SKM-1 (cell line): ENCODE measurements around the gene GARRE1.
"Not testable (repeated sequence)": the region's sequence is repeated elsewhere in the genome, so short reads cannot be mapped to it uniquely, and the experiment has no call there.

ENCODE experiments used
- DNase-seq: peaks from one replicate; lab custom pipeline; 2025; ENCODE audit not compliant: unreplicated experiment; lab: John Stamatoyannopoulos, UW

GARRE1 gene, protein sequence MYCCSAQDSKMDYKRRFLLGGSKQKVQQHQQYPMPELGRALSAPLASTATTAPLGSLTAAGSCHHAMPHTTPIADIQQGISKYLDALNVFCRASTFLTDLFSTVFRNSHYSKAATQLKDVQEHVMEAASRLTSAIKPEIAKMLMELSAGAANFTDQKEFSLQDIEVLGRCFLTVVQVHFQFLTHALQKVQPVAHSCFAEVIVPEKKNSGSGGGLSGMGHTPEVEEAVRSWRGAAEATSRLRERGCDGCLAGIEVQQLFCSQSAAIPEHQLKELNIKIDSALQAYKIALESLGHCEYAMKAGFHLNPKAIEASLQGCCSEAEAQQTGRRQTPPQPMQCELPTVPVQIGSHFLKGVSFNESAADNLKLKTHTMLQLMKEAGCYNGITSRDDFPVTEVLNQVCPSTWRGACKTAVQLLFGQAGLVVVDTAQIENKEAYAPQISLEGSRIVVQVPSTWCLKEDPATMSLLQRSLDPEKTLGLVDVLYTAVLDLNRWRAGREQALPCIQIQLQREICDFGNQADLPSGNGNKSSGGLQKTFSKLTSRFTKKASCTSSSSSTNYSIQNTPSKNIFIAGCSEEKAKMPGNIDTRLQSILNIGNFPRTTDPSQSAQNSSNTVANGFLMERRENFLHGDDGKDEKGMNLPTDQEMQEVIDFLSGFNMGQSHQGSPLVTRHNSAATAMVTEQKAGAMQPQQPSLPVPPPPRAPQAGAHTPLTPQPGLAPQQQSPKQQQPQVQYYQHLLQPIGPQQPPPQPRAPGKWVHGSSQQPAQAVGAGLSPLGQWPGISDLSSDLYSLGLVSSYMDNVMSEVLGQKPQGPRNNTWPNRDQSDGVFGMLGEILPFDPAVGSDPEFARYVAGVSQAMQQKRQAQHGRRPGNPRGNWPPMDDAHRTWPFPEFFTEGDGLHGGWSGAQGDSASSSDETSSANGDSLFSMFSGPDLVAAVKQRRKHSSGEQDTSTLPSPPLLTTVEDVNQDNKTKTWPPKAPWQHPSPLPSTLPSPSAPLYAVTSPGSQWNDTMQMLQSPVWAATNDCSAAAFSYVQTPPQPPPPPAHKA (N-terminal part only)

GRCh38 chr19:34254046-34254697 is at the start of gene GARRE1:
Gene GARRE1 (plus strand): TSS chr19:34254554. CDS start chr19:34300474, 45,920 bp downstream.
- no peak for DNase-seq

- DNase-seq, result not testable (repeated sequence)
Measured at GRCh38 chr19:34205324-34205723, 49.0 kb upstream of the GARRE1 start.

- DNase-seq, result no peak
Measured at GRCh38 chr19:34208291-34208884, 46.0 kb upstream of the GARRE1 start.

DNA sequence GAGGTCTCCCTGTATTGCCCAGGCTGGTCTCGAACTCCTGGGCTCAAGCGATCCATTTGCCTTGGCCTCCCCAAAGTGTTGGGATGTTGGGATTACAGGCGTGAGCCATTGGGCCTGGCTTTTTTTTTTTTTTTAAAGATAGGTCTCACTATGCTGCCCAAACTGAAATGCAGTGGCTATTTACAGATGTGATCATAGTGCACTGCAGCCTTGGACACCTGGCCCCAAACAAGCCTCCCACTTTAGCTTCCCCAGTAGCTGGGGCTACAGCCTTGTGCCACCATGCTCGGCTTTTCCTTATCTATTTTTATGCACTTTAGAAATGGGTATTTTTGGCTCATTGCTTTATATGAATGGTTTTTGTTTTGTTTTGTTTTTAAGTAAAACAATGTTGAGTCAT is 44.6 kb upstream of the GARRE1 start:
- no peak for DNase-seq

GRCh38 chr19:34213283-34213682 is 41.1 kb upstream of the GARRE1 start:
- no peak for DNase-seq

DNA sequence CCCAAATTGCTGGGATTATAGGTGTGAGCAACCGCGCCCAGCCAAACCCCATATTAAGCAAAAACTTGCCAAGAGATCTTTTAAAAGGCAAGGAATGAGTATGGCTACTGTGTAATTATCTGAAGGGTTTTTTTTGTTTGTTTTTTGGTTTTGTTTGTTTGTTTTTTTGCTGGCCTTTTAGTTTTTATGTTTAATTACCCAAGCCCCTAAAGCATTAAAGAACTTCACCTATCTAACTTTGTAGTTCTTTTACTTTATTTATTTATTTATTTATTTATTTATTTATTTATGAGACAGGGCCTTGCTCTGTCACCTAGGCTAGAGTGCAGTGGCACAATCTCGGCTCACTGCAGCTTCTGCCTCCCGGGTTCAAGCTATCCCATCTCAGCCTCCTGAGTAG is 40.3 kb upstream of the GARRE1 start:
- no peak for DNase-seq

- no peak for DNase-seq
Measured at GRCh38 chr19:34215006-34215665, 39.2 kb upstream of the GARRE1 start.

- no peak for DNase-seq
Measured at GRCh38 chr19:34215666-34216038, 38.7 kb upstream of the GARRE1 start.

DNA sequence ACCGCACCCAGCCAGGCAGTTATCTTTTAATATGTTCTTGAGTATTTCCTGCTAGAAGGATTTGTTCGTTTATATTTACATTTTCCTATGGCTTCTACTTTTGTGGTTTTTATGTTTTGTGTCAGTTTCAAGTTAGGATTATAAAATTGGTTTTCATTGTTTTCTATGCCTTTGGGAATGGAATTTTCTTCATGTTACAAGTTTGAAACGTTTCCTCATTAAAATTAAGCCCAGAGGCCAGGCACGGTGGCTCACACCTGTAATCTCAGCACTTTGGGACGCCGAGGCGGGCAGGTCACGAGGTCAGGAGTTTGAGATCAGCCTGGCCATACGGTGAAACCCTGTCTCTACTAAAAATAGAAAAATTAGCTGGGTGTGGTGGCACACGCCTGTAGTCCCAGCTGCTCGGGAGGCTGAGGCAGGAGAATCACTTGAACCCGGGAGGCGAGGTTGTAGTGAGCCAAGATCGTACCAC is 37.6 kb upstream of the GARRE1 start:
- not testable (repeated sequence) for DNase-seq

- no peak for DNase-seq
Measured at GRCh38 chr19:34217952-34218817, 36.2 kb upstream of the GARRE1 start.

DNA sequence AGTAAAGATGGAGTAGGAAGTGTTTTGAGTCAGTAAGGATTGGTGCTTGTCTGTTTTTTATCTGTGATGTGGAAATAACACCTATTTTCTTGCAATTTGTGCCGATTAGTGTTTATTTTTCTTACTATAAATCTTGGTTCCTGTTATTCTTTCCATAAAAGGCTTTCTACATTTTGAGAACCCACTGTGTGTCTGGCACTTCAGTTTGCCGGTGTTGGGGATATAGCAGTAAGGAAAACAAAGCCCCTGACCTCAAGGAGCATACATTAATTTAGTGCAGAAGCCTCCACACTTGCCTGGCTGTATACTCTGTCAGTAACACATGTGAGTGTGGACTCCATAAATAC is 35.6 kb upstream of the GARRE1 start:
- no peak for DNase-seq

- DNase-seq, result peak; percentile 22
Measured at GRCh38 chr19:34220472-34221063, 33.8 kb upstream of the GARRE1 start.

- DNase-seq, result no peak
Measured at GRCh38 chr19:34222386-34222785, 32.0 kb upstream of the GARRE1 start.

DNA sequence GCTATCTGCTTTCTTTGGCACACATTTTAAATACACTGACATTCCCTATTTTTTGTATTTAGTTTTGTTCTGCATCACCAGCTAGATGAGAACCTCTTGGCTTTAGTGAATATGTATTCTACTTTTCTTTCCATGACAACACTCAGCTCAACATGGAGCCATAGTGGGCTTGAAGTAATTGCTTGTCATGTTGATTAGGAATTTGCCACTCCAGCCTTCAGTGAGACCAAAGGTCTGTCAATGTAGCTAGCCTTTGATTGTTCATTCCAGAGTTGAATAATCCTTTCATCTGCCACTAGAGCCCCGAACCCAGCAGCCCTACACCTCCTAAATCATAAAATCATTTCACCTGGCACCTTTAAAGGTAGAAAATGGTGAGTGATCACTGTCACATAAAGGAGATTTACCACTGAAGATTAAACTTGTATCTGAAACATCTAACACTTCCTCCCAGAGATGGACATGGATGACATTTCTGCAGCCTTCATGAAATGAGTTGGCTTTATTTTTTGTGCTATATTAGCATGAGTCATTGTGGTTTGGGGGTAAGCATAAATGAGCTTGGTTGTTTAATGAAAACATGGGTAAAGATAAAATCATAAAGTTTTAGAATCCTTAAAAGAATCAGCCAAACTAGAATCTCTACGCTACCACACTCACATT is 29.2 kb upstream of the GARRE1 start:
- DNase-seq, result no peak

GRCh38 chr19:34225659-34226015 is 28.7 kb upstream of the GARRE1 start:
- DNase-seq, result no peak

DNA sequence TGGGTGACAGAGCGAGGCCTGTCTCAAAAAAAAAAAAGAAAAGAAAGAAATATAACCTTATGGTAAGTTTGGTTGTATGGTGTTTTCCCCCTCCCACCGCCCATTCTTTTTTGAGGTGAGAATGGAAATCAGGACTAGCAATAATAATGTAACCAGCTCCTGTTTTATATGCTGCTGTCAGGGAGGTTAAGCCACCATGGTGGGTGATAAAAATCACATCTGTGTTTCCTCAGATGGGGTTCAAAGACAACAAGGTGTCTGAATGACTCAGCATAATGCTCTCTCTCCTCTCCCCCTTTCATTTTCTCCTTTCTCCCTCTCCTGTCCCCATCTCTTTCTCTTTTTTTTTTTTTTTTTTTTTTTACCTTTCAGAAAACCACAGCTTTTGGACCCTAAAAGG is 28.3 kb upstream of the GARRE1 start:
- no peak for DNase-seq

GRCh38 chr19:34228347-34228746 is 26.0 kb upstream of the GARRE1 start:
- no peak for DNase-seq

DNA sequence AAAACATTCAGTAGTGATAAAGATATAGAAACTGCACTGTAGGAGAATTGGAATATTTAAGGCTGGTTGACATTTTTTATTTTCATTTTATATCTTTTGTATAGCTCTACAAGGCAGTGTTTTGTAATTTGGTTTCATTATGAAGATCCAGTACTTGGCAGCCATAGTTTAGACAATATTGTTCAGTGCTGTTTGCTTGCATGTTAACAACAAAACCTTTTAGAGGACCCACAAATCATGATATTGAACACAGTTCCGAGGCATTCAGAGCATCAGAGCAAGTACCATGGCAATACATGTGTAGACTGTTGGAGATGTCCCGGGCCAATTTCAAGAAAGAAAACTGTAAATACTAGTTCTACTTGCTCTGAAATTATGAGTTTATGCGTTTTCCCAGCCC is 25.6 kb upstream of the GARRE1 start:
- DNase-seq, result no peak

DNA sequence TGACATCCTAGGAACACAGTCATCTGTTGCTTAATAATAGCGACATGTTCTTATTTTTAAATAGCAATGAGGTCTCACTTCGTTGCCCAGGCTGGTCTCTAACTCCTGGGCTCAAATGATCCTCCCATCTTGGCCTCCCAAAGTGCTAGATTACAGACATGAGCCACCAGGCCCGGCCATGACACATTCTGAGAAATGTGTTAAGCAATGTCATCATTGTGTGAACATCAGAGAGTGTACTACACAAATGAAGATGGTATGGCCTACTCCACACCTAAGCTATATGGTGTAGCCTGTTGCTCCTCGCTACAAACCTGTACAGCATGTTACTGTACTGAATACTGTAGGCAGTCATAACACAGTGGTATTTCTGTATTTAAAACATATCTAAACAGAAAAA is 24.6 kb upstream of the GARRE1 start:
- DNase-seq, result no peak
